ENCODE measurements around the gene GLIPR1L1.

DNA sequence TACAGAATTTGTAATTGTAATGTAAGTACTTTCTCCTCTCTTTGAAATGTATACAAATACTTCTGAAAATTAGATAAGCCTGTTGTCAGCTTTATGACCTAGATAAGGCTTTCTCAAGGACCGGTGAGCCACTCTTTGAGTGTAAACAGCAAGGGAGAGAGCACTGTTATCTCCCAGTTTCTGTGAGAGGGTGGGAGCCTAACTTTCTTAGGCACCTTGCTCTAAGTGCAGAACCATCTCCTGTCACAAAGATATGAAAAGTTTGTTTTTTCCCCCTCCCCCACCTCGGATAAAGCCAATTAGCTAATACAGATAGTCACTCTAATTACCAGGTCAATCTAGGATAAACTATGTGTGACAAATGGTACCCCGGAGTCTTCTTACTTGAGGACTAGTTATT, 40.1 kb upstream of the GLIPR1L1 start:
- TF ChIP-seq, protein P1, sequence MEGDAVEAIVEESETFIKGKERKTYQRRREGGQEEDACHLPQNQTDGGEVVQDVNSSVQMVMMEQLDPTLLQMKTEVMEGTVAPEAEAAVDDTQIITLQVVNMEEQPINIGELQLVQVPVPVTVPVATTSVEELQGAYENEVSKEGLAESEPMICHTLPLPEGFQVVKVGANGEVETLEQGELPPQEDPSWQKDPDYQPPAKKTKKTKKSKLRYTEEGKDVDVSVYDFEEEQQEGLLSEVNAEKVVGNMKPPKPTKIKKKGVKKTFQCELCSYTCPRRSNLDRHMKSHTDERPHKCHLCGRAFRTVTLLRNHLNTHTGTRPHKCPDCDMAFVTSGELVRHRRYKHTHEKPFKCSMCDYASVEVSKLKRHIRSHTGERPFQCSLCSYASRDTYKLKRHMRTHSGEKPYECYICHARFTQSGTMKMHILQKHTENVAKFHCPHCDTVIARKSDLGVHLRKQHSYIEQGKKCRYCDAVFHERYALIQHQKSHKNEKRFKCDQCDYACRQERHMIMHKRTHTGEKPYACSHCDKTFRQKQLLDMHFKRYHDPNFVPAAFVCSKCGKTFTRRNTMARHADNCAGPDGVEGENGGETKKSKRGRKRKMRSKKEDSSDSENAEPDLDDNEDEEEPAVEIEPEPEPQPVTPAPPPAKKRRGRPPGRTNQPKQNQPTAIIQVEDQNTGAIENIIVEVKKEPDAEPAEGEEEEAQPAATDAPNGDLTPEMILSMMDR (IDR thresholded peaks at IDR 0.05): no peak
- no peak for TF ChIP-seq POLR2A (IDR thresholded peaks at IDR 0.05)
